ENCODE data around the gene NOL4L.

NOL4L gene

DNA sequence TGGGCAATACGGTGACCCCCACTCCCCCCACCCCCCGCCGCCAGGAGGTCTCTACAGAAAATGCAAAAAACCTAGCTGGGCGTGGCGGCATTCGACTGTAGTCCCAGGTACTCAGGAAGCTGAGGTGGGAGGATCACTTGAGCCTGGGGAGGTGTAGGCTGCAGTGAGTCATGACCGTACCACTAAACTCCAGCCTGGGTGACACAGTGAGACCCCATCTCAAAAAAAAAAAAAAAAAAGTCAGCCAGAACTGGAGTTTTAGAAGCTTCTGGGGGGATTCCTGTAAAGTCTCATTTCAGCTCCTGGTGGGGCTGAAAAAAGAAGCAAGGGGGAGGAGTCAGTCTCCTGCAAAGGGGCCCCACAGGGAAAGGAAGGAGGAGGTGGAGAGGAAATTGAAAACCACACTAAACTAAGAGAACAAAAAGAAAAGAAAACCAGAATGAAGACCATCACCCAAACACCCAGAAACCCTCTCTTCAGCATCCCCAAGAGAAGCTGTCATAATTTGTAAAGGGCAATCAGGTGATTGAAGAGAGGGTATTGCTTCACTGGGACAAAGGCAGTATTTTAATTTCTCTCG is 50.4 kb downstream of the NOL4L start:
- peak; percentile 48 for DNase-seq
- H3K27me3 ChIP-seq (ENCODE audit: insufficient read depth, low read length, poor library complexity), result peaks cover 2% of the 10 kb centered on the region
- no peaks in the 10 kb centered on the region for H3K36me3 ChIP-seq (ENCODE audit: control insufficient read depth, insufficient read depth, low read length)
- H3K4ac ChIP-seq (ENCODE audit: low read depth, low read length), result no peak overlapping the region
- H3K4me3 ChIP-seq (ENCODE audit: low read length), result no peak overlapping the region
- no peak overlapping the region for H4K8ac ChIP-seq (ENCODE audit: low read depth, low read length)
- H2BK120ac ChIP-seq (ENCODE audit: low read depth, low read length), result no peak overlapping the region
- H3K27ac ChIP-seq (ENCODE audit: low read depth, low read length), result no peak overlapping the region
- no CpG with 5 or more reads among the region's 8 CpGs for WGBS (ENCODE audit: extremely low coverage, insufficient coverage, low lambda C conversion rate)
- no peak overlapping the region for H3K23ac ChIP-seq (ENCODE audit: low read length)
- H3K4me2 ChIP-seq (ENCODE audit: low read length), result no peak overlapping the region
- no peaks in the 10 kb centered on the region for H3K79me2 ChIP-seq (ENCODE audit: control insufficient read depth, insufficient read depth, low read length)
- no peak overlapping the region for H3K56ac ChIP-seq (ENCODE audit: low read length)
- H3K9ac ChIP-seq (ENCODE audit: low read length), result no peak overlapping the region
- no peak overlapping the region for H2BK15ac ChIP-seq (replicated peaks; ENCODE audit: low read depth)
- no peaks in the 10 kb centered on the region for H3K79me1 ChIP-seq (ENCODE audit: low read length)
- H3K4me1 ChIP-seq (ENCODE audit: control insufficient read depth, low read depth, low read length), result peaks cover 5% of the 10 kb centered on the region
- no peak overlapping the region for H4K5ac ChIP-seq (ENCODE audit: low read length)
- H3K18ac ChIP-seq (ENCODE audit: low read length), result no peak overlapping the region
- H2BK5ac ChIP-seq (ENCODE audit: low read length), result no peak overlapping the region
- no peak overlapping the region for H2AK5ac ChIP-seq (ENCODE audit: low read length)

GRCh38 chr20:32533732-32534131 is 51.4 kb downstream of the NOL4L start:
- no peak overlapping the region for H2BK120ac ChIP-seq (ENCODE audit: low read depth, low read length)
- no peak overlapping the region for H3K4me3 ChIP-seq (ENCODE audit: low read length)
- H3K9ac ChIP-seq (ENCODE audit: low read length), result no peak overlapping the region
- peaks cover 2% of the 10 kb centered on the region for H3K27me3 ChIP-seq (ENCODE audit: insufficient read depth, low read length, poor library complexity)
- no peak overlapping the region for H2BK15ac ChIP-seq (replicated peaks; ENCODE audit: low read depth)
- H3K23ac ChIP-seq (ENCODE audit: low read length), result no peak overlapping the region
- no peaks in the 10 kb centered on the region for H3K79me1 ChIP-seq (ENCODE audit: low read length)
- H3K4me2 ChIP-seq (ENCODE audit: low read length), result no peak overlapping the region
- H3K4me1 ChIP-seq (ENCODE audit: control insufficient read depth, low read depth, low read length), result peaks cover 5% of the 10 kb centered on the region
- no peak overlapping the region for H3K27ac ChIP-seq (ENCODE audit: low read depth, low read length)
- H4K5ac ChIP-seq (ENCODE audit: low read length), result no peak overlapping the region
- no peak overlapping the region for H2BK5ac ChIP-seq (ENCODE audit: low read length)
- H2AK5ac ChIP-seq (ENCODE audit: low read length), result no peak overlapping the region
- no peak overlapping the region for H3K18ac ChIP-seq (ENCODE audit: low read length)
- WGBS (ENCODE audit: extremely low coverage, insufficient coverage, low lambda C conversion rate), result no CpG with 5 or more reads among the region's 6 CpGs
- H4K8ac ChIP-seq (ENCODE audit: low read depth, low read length), result no peak overlapping the region
- H3K56ac ChIP-seq (ENCODE audit: low read length), result no peak overlapping the region
- no peaks in the 10 kb centered on the region for H3K36me3 ChIP-seq (ENCODE audit: control insufficient read depth, insufficient read depth, low read length)
- H3K4ac ChIP-seq (ENCODE audit: low read depth, low read length), result no peak overlapping the region
- H3K79me2 ChIP-seq (ENCODE audit: control insufficient read depth, insufficient read depth, low read length), result no peaks in the 10 kb centered on the region
- DNase-seq, result no peak

- Histone ChIP-seq H3K27me3 (ENCODE audit: insufficient read depth, low read length, poor library complexity) (peaks cover 2% of the 10 kb centered on the region), H4K8ac (ENCODE audit: low read depth, low read length) (no peak overlapping the region), H3K4me3 (ENCODE audit: low read length) (no peak overlapping the region), H3K79me1 (ENCODE audit: low read length) (no peaks in the 10 kb centered on the region), H3K4ac (ENCODE audit: low read depth, low read length) (no peak overlapping the region), H2BK5ac (ENCODE audit: low read length) (no peak overlapping the region), H2BK120ac (ENCODE audit: low read depth, low read length) (no peak overlapping the region), H3K23ac (ENCODE audit: low read length) (no peak overlapping the region), H3K27ac (ENCODE audit: low read depth, low read length) (no peak overlapping the region), H3K4me1 (ENCODE audit: control insufficient read depth, low read depth, low read length) (peaks cover 2% of the 10 kb centered on the region), H4K5ac (ENCODE audit: low read length) (no peak overlapping the region), H3K79me2 (ENCODE audit: control insufficient read depth, insufficient read depth, low read length) (no peaks in the 10 kb centered on the region), H3K4me2 (ENCODE audit: low read length) (no peak overlapping the region), H3K36me3 (ENCODE audit: control insufficient read depth, insufficient read depth, low read length) (no peaks in the 10 kb centered on the region), H3K9ac (ENCODE audit: low read length) (no peak overlapping the region), H2AK5ac (ENCODE audit: low read length) (no peak overlapping the region), H3K18ac (ENCODE audit: low read length) (no peak overlapping the region), H3K56ac (ENCODE audit: low read length) (no peak overlapping the region), H2BK15ac (replicated peaks; ENCODE audit: low read depth) (no peak overlapping the region)
- WGBS (ENCODE audit: extremely low coverage, insufficient coverage, low lambda C conversion rate), result no CpG with 5 or more reads among the region's 7 CpGs
- no peak for DNase-seq
Observed at GRCh38 chr20:32532246-32532645, 52.9 kb downstream of the NOL4L start.

GRCh38 chr20:32528905-32529670 is 56.0 kb downstream of the NOL4L start:
- no peak overlapping the region for H3K4ac ChIP-seq (ENCODE audit: low read depth, low read length)
- no peak overlapping the region for H2BK15ac ChIP-seq (replicated peaks; ENCODE audit: low read depth)
- H4K8ac ChIP-seq (ENCODE audit: low read depth, low read length), result no peak overlapping the region
- no peak overlapping the region for H3K4me2 ChIP-seq (ENCODE audit: low read length)
- H4K5ac ChIP-seq (ENCODE audit: low read length), result no peak overlapping the region
- no peaks in the 10 kb centered on the region for H3K79me2 ChIP-seq (ENCODE audit: control insufficient read depth, insufficient read depth, low read length)
- no peak overlapping the region for H3K9ac ChIP-seq (ENCODE audit: low read length)
- peaks cover 2% of the 10 kb centered on the region for H3K27me3 ChIP-seq (ENCODE audit: insufficient read depth, low read length, poor library complexity)
- no peak overlapping the region for H2BK5ac ChIP-seq (ENCODE audit: low read length)
- no peak overlapping the region for H2AK5ac ChIP-seq (ENCODE audit: low read length)
- H3K4me3 ChIP-seq (ENCODE audit: low read length), result no peak overlapping the region
- DNase-seq, result no peak
- peaks cover 2% of the 10 kb centered on the region for H3K4me1 ChIP-seq (ENCODE audit: control insufficient read depth, low read depth, low read length)
- no peaks in the 10 kb centered on the region for H3K36me3 ChIP-seq (ENCODE audit: control insufficient read depth, insufficient read depth, low read length)
- no peaks in the 10 kb centered on the region for H3K79me1 ChIP-seq (ENCODE audit: low read length)
- H3K23ac ChIP-seq (ENCODE audit: low read length), result no peak overlapping the region
- no peak overlapping the region for H3K56ac ChIP-seq (ENCODE audit: low read length)
- no peak overlapping the region for H3K27ac ChIP-seq (ENCODE audit: low read depth, low read length)
- H2BK120ac ChIP-seq (ENCODE audit: low read depth, low read length), result no peak overlapping the region
- no CpG with 5 or more reads among the region's 13 CpGs for WGBS (ENCODE audit: extremely low coverage, insufficient coverage, low lambda C conversion rate)
- no peak overlapping the region for H3K18ac ChIP-seq (ENCODE audit: low read length)

- WGBS (ENCODE audit: extremely low coverage, insufficient coverage, low lambda C conversion rate), result no CpG with 5 or more reads among the region's 27 CpGs
- DNase-seq, result no peak
- H3K56ac ChIP-seq (ENCODE audit: low read length), result peak overlapping the region; percentile 47
Observed at GRCh38 chr20:32528171-32528891, 56.8 kb downstream of the NOL4L start.

More at GRCh38 chr20:32528171-32528891, 56.8 kb downstream of the NOL4L start:
- Histone ChIP-seq H2AK5ac (ENCODE audit: low read length) (no peak overlapping the region), H3K27ac (ENCODE audit: low read depth, low read length) (no peak overlapping the region), H4K5ac (ENCODE audit: low read length) (no peak overlapping the region), H4K8ac (ENCODE audit: low read depth, low read length) (no peak overlapping the region), H3K79me2 (ENCODE audit: control insufficient read depth, insufficient read depth, low read length) (no peaks in the 10 kb centered on the region), H3K4me2 (ENCODE audit: low read length) (peak overlapping the region; percentile 11), H3K23ac (ENCODE audit: low read length) (no peak overlapping the region), H3K9ac (ENCODE audit: low read length) (peak overlapping the region; percentile 10), H3K18ac (ENCODE audit: low read length) (no peak overlapping the region), H3K79me1 (ENCODE audit: low read length) (no peaks in the 10 kb centered on the region), H3K4me1 (ENCODE audit: control insufficient read depth, low read depth, low read length) (peaks cover 2% of the 10 kb centered on the region), H2BK5ac (ENCODE audit: low read length) (no peak overlapping the region), H3K27me3 (ENCODE audit: insufficient read depth, low read length, poor library complexity) (peaks cover 2% of the 10 kb centered on the region), H3K4me3 (ENCODE audit: low read length) (no peak overlapping the region), H2BK120ac (ENCODE audit: low read depth, low read length) (no peak overlapping the region), H3K36me3 (ENCODE audit: control insufficient read depth, insufficient read depth, low read length) (no peaks in the 10 kb centered on the region), H2BK15ac (replicated peaks; ENCODE audit: low read depth) (no peak overlapping the region), H3K4ac (ENCODE audit: low read depth, low read length) (no peak overlapping the region)

Measured in mesendoderm (in vitro differentiated cells).